Renal pelvis (tissue), 4 donors: ENCODE data around the gene MMRN2. TPM values are rescaled to one million over a fixed set of nuclear protein-coding genes. Genes with fewer than 3 reads are reported as not detected.
A peak's percentile ranks its signal among the peaks of the same experiment; 100 is the strongest.

ENCODE experiments used
- DNase-seq: peaks from one replicate; pipeline ENCODE4 v3.0.0-alpha.2; 2013
- polyA plus RNA-seq, 3 donors: library from polyadenylated mRNA; unstranded; fragments of 120-200 nt; gene quantifications; one replicate each; pipeline ENCODE4 v1.2.1, GENCODE V29; 2013; ENCODE audit not compliant: insufficient read length in 3 of 3

The MMRN2 gene
- polyA plus RNA-seq, 3 donors = 23.5 to 28.3 (median 27.8) TPM

GRCh38 chr10:86971232-86971991, 14.0 kb upstream of the MMRN2 start:
- DNase-seq = peak; percentile 71

GRCh38 chr10:86970982-86971231, 13.5 kb upstream of the MMRN2 start:
- no peak for DNase-seq

- no peak for DNase-seq
Measured at GRCh38 chr10:86970162-86970981, 13.0 kb upstream of the MMRN2 start.

GRCh38 chr10:86969421-86970041, 12.1 kb upstream of the MMRN2 start:
- DNase-seq = no peak

GRCh38 chr10:86968994-86969355, 11.6 kb upstream of the MMRN2 start:
- DNase-seq = no peak

GRCh38 chr10:86968271-86968993, 11.0 kb upstream of the MMRN2 start, which contains the start of gene ADIRF:
Gene ADIRF (plus strand): TSS chr10:86968482. CDS start chr10:86968545, 63 bp downstream.
- DNase-seq = no peak

- DNase-seq = no peak
Measured at GRCh38 chr10:86967481-86967941, 10.1 kb upstream of the MMRN2 start.

- DNase-seq = no peak
Measured at GRCh38 chr10:86965986-86966654, 8.7 kb upstream of the MMRN2 start.

GRCh38 chr10:86964847-86965190, 7.4 kb upstream of the MMRN2 start:
- DNase-seq = no peak

- DNase-seq = no peak
Measured at GRCh38 chr10:86964061-86964846, 6.8 kb upstream of the MMRN2 start.

GRCh38 chr10:86963341-86963919, 6.0 kb upstream of the MMRN2 start:
- DNase-seq = no peak

- DNase-seq = no peak
Measured at GRCh38 chr10:86962981-86963310, 5.5 kb upstream of the MMRN2 start.

GRCh38 chr10:86962136-86962980, 4.9 kb upstream of the MMRN2 start:
- DNase-seq = no peak

GRCh38 chr10:86961481-86962091, 4.2 kb upstream of the MMRN2 start:
- no peak for DNase-seq

GRCh38 chr10:86960863-86961434, 3.5 kb upstream of the MMRN2 start:
- DNase-seq = no peak

GRCh38 chr10:86960003-86960862, 2.8 kb upstream of the MMRN2 start:
- DNase-seq = no peak

GRCh38 chr10:86959737-86960002, 2.3 kb upstream of the MMRN2 start:
- DNase-seq = no peak
